NK-92 treated with Interleukin-12 subunit alpha and Interleukin-12 subunit beta, amount 100 ng/mL, for 24 hours (cell line): ENCODE data around the gene SUPT3H.

Experiments used
- DNase-seq: peaks from one replicate; lab custom pipeline; 2025; lab: John Stamatoyannopoulos, UW

The SUPT3H gene

DNA sequence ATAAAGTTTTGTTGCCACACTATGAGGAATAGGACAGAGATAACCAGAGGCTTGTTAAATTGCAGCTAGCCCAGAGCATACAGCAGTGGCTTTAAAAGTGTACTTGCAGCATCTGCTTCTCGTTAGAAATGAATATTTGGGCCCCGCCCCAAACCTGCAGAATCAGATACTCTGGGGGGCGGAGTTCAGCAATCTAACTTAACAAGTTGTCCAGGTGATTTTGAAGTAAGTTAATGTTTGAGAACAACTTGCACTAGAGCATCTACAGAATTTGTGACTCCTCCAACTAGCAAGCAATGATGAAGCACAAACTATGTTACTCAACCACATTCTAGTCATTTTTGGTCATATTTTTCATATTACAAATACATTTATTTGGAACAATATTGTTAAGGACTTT, 10.6 kb upstream of the SUPT3H start:
- no peak for DNase-seq

- no peak for DNase-seq
These were observed 9.5 kb upstream of the SUPT3H start for GRCh38 chr6:45387236-45387635.

GRCh38 chr6:45386501-45386900, 8.8 kb upstream of the SUPT3H start:
- DNase-seq, result no peak

DNA sequence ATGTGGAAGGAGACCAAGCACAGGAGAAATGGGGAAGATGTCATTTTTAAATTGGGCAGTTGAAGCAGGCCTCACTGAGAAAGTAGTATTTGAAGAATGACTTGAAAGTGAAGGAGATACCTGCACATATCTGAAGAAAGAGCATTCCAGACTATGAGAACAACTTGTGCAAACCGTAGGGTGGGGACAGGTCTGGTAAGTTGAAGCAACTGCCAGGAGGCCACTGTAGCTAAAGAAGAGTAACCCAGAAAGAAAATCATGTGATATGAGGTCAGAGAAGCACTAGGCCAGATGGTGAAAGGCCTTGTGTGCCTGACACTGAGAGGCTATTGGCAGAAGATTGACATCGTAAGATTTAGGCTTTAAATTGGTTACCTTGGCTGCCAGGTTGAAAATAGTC, 4.7 kb upstream of the SUPT3H start:
- DNase-seq, result no peak

DNA sequence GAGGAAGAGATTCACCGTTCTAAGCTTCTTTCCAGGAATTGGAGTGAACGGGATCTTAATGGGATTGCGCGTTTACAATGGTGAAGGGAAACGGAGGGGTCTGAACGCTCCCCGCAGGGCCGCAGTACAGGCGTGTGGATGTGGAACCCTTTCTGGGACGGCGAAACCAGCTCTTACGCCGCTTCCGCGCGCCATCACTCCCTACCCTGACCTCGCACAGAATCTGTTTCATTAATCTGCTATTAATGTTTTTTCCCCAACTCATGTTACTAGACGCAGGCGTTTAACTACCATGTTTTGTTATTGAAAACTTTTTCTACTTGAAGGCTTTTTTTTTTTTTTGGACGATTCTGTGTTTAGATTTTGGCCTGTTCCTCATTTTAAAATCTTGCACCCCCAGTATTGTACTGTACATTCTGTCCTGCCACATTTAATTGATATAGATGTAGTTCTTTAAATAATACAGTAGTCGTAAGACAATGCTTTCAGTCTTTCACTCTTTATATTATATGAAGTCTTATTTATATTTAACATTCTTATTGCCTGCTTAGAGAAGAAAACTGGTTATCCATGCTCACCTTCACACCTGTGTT, 696 bp upstream of the SUPT3H start:
- DNase-seq, result peak; percentile 43

- DNase-seq, result no peak
These were observed 636 bp downstream of the SUPT3H start for GRCh38 chr6:45377043-45377553.

GRCh38 chr6:45376310-45377042, 1.3 kb downstream of the SUPT3H start:
- no peak for DNase-seq

- DNase-seq, result no peak
These were observed 2.3 kb downstream of the SUPT3H start for GRCh38 chr6:45375449-45375848.

GRCh38 chr6:45371924-45372573, 5.7 kb downstream of the SUPT3H start:
- no peak for DNase-seq

GRCh38 chr6:45369870-45370269, 7.9 kb downstream of the SUPT3H start:
- DNase-seq, result no peak

DNA sequence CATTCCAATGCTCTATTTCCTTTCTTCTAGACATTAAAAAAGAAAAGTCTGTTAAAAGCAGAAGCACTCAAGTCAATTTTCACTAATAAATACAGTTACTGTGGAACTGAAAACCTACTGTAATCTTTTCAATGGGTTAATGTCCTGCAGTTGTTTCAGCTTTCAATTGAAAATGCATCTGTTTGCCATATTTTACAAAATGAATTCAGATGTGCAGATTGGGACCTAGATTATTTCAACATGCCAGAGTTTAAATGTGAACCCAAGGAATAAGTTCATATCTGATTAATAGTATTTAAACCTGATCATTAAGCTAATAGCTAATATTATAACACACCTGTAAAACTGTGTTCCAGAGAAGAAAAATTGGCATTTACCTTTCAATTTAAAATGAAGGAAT, 9.7 kb downstream of the SUPT3H start:
- no peak for DNase-seq

- DNase-seq, result no peak
These were observed 11.2 kb downstream of the SUPT3H start for GRCh38 chr6:45366534-45366933.

GRCh38 chr6:45365036-45365435, 12.7 kb downstream of the SUPT3H start:
- no peak for DNase-seq

GRCh38 chr6:45364466-45364865, 13.3 kb downstream of the SUPT3H start:
- DNase-seq, result no peak

- no peak for DNase-seq
These were observed 24.1 kb downstream of the SUPT3H start for GRCh38 chr6:45353654-45354053.

- DNase-seq, result no peak
These were observed 26.1 kb downstream of the SUPT3H start for GRCh38 chr6:45351667-45352066.

- DNase-seq, result no peak
These were observed 26.7 kb downstream of the SUPT3H start for GRCh38 chr6:45351076-45351475.

GRCh38 chr6:45350186-45350710, 27.5 kb downstream of the SUPT3H start:
- no peak for DNase-seq

- DNase-seq, result no peak
These were observed 32.8 kb downstream of the SUPT3H start for GRCh38 chr6:45344900-45345299.

GRCh38 chr6:45328523-45328922, 49.2 kb downstream of the SUPT3H start:
- DNase-seq, result no peak

DNA sequence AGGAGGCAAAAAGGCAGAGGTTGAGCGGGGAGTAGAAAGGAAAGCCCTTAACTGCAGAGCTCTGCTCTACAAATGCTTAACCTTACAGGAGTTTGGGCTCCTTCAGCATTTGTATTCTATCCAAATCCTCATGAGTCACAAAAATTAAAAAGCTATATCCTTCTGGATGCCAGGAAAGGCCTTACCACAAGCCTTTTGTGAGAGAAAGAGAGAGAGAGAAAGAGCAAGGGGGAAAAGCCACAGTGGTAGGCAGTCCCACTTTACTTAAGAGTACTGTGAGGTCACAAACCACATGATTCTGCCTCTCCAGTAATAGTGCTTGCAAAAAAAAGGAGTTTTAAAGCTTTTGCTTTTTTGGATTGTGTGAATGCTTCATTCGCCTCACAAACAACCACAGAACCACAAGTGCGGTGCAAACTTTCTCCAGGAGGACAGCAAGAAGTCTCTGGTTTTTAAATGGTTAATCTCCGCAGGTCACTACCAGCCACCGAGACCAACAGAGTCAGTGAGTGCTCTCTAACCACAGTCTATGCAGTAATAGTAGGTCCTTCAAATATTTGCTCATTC, 49.7 kb downstream of the SUPT3H start, which contains the start of gene RUNX2:
Gene RUNX2 (plus strand): TSS at position 375 of the 567 bp plus-strand sequence. CDS start 397 bp downstream, outside the sequence.
- no peak for DNase-seq

GRCh38 chr6:45326698-45327417, 50.9 kb downstream of the SUPT3H start:
- no peak for DNase-seq
